HPDE6-E6E7 (cell line): ENCODE data around the gene BLOC1S3.

Experiments
- DNase-seq: peaks from one replicate; pipeline ENCODE4 v3.0.0; 2011; ENCODE audit warnings: missing footprints; ENCODE audit errors: extremely low spot score

Gene BLOC1S3, protein sequence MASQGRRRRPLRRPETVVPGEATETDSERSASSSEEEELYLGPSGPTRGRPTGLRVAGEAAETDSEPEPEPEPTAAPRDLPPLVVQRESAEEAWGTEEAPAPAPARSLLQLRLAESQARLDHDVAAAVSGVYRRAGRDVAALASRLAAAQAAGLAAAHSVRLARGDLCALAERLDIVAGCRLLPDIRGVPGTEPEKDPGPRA

DNA sequence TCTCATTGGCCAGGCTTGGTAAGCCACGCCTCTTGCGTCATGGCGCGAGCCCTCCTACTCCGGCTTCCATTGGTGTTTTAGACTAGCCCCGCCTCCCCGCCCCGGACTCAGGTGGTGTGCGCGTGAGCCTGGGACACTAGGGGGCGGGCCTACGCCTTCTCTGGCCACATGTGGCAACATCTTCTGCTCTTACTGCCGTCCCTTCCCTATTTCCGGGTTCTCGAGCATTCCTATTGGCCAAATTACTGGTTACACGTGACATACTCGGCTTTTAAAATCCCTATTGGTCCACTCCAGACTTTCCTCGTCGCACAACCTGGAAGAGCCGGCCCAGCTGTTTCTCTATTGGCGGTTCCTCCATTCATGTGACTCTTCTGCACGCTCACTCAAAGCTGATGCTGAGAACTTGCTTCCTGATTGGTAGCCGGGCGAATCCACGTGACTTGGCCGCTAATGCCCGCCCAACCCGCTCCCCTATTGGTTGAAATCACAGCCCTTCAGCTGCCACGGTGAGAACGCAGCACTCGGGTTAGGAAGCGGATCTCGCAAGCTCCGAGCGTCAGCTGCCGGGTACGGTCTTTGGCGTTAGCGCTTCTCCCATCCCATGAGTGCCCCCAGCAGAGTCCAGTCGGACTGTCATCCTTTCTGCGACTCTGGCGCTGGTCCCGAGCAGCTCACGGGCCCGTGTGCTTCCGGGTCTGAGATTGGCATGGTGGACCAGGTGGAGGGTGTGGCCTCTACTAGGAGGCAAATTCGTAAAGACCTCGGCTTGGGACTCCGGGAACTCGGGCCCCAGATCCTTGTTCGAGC lies at the start of gene BLOC1S3:
Gene BLOC1S3 (plus strand): TSS at position 523 of the 810 bp plus-strand sequence. CDS start 513 bp downstream, outside the sequence.
- peak; percentile 98 for DNase-seq

DNA sequence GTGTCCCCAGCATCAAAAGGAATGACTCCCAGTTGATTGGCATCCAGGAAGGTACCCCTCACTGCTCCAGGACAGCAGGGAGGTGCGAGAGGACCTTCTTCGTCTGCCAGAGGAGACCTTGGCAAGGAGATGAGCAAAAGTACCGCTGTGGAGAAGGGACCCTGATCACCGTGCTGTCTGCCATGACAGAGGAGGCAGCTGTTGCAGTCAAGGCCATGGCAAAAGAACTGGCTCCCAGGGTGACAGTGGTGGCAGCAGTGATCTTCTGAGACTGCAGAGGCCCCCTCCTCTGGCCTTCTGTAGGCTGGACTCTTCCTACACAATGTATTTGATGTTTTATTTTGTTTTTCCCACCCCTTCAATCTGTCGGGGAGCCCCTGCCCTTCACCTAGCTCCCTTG lies 49.8 kb upstream of the BLOC1S3 start:
- no peak for DNase-seq

DNA sequence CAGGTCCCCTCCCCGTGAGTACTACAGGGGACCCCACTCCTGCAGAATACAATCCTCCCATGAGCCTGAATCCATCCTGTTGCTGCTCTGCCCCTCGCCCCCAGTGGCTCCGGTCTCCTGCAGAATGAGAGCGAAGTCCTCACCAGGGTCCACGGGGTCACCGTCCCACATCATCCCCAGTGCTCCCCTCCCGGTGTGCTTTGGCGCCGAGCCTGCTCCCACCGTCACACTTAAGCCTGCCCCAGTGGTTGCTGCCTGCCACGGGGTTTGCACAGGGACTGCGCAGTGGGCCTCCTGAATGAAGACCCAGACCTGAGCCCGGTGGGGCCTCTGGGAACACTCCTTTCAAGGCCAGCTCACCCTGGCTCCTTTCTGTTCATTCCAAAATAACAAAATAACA lies 48.3 kb upstream of the BLOC1S3 start:
- DNase-seq, result no peak

DNA sequence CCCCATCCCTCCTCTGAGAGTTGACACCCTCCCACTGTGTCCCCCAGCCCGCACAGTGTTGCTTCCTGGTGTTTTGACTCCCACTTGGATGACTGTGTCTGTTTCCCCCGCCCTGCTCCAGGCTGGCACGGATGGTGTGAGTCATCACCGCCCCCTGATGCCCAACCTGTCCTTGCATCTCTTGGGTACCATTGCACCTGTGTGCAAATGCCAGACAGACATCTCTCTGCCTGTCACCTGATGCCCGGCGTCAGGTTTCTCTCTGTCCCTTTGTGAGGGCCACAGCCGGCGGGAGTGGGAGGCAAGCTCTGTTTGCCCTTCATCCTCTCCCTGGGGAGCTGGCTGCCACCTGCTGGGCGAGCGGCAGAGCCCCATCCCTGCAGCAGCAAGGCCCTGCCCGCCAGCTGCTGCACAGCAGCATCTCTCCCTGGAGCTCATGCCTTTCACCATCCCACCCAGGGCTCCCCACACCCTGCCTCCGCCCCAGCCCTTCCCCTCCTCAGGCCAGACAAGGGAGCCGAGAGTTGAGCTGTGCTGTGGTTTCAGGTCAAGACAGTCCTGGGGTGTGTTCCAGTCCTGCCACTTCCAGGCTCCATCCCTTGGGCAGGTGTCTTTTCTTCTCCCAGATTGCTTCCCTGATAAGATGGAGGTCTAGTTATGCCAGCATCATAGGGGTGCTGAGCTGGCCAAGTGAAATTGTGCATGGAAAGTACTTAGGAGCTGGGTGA lies 47.5 kb upstream of the BLOC1S3 start:
- no peak for DNase-seq

DNA sequence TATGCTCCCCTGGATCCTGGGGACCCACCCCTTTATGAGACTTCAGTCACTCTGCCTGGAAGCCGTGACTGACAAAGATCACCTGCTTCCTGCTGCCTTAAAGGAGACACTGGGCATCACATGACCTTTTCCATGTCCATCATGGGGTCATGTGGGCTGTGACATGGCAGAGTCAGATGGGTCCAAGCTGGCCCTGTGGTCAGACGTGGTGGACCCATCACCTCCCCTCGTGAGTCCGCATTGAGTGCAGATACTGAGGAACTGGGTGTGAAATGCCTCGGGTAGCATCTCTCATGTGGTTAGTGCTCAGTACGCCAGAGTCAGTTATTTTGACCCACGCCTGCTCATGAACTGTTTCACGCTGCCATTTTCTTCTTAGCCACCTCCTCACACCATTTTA lies 44.9 kb upstream of the BLOC1S3 start:
- no peak for DNase-seq

DNA sequence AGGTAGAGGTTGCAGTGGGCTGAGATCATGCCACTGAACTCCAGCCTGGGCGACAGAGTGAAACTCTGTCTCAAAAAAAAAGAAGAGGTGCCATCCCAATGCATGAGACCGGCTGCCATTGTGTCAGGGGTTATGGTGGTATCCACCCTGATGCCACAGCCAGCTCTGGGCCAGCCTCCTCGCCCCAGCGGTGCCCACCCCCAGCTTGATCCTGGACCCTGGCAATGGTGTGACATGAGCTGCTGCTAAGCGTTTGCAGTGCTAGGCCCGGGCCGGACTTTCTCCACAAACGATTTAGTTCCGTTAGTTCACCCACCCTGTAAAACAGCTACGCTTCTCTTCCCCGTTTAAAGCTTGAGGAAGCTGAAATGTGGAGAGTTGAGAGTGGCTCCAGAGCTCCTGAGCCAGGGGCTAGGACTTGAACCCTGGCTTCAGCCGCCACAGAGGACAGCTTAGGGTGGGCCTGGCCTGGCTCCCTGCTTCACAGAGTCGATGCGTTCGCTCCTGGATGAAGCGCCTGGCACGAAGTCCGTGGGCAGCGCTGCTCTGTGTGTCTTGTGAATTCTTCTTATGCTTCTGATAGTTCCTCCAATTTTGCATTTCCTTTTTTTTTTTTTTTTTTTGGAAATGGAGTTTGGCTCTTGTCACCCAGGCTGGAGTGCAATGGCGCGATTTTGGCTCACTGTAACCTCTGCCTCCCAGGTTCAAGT lies 43.3 kb upstream of the BLOC1S3 start:
- no peak for DNase-seq

DNA sequence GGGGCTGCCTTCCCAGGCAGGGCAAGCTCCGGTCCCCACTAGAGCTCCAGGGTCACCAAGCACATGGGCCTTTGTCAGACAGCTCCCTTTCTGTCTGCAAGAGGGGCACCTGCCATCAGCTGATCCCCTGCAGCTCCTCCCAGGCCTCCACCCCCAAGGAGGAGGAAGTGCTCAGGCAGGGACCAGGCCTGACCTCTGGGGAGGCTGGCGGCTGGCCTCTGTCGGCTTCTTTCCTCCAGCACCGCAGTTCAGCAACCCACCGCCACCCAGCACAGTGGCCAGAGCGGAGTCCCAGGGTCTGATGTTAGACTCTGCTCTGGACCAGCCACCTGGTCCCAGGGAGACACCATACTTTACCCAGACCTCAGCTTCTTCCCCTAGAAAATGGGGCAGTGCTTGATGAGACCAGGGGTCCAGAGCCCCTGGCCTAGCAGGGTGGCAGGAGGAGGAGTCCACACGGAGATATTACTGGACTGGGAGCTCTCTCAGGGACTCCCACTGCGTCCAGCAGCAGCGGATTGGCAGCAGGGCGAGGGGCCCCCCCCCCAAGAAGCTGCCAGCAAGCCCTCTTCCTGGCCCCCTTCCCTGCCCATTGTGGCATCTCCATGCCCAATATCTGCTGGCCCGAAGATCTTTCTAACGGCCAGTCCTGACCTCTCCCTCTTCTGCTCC lies 41.9 kb upstream of the BLOC1S3 start:
- no peak for DNase-seq

DNA sequence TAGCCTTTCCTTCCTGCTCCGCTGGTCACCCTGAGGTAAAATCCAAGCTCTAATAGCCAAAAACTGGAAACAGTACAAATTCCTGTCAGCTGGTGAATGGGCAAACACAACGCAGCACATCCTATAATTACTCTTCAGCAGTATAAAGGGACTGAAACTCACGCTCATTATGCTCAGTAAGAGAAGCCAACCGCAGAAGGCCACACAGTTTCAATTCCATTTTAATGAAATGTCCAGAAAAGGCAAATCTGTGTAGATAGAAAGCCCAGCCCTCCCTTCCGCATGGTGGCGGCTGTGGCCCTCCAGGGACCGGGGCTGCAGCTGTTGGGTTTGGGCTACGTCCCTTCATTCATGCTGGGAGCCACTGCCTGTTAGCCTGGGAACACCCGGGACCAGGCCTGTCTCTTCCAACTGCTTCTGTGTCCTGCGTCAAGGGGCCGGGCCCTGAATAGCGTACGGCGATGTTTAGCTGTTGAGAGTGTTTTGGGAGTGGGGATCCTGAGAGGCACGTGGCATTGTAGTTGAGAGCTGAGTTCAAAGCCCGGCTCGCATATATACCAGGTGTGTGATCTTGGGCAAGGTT lies 41.3 kb upstream of the BLOC1S3 start:
- DNase-seq, result no peak

DNA sequence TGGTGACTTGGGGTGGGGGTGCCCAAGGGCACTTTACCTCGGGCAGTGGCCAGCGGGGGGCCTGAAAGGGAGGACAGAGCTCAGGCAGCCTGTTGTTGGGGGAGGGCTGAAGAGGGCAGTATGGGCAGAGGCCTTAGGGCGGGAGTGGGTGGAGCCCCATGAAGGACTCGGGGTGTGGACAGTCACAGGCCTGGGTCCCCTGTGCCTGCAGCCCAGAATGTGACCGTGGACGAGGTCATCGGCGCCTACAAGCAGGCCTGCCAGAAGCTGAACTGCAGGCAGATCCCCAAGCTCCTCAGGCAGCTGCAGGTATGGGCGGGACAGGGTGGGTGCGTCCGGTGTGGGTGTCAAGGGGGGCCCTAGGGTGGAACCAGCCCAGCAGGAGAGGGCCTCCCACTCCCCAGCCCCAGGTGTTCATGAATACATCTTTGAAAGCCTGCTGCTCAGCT lies 40.3 kb upstream of the BLOC1S3 start:
- DNase-seq, result no peak

DNA sequence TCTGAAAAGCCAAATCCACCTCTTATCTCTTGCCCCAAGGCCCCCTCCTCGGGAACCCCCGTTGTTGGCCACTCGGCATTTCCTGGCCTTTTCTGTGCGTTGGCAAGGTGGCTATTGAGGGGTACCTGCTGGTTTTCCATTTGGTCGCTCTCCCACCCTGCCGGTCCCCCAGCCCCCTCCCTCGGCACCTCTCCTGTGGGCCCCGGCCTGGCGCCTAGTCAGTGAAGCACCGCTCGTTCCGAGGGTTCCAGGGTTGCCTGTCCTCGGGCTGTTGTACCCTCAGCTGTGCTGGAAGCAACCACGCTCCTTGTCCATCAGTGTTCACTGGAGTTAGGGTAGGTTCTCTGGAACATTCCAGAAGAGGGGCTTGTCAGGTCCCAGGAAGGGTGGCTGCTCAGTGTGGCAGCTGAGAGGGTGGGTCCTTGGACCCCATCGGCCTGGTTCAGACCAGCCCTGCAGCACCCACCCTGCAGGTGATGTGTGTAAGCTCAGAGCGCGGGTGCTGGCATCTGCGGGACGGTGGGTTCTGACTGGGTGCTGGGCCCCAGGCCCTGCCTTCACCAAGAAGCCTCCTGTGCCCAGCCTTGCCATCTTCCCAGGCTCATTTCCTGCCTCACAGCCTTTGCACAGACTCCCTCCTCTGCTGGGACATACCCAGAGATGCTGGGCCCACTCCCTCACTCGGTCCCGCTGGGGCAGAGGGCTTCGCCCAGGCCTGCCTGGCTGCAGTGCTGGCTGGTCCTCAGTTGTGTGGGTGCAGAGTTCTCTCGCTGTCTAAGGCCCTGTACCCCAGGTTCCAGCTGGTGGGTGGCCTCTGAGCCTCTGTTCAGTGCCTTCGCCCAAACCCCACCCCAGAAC lies 39.1 kb upstream of the BLOC1S3 start:
- DNase-seq, result no peak

DNA sequence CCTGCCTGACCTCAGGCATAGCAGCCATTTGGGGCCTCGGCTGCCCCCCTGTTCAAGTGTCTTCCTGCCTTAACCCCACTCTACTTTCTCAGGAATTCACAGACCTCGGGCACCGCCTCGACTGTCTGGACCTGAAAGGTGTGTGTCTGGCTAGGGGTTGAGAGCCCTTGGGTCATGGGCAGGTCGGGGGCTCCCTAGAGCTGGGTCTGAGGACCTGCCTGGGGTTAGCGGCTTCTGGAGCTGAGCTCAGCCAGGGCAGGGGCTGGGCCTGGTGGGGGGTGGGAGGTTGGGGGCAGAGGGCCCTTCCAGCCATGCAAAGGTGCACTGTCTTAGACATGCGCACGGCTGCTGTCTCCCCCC lies 38.5 kb upstream of the BLOC1S3 start:
- no peak for DNase-seq

DNA sequence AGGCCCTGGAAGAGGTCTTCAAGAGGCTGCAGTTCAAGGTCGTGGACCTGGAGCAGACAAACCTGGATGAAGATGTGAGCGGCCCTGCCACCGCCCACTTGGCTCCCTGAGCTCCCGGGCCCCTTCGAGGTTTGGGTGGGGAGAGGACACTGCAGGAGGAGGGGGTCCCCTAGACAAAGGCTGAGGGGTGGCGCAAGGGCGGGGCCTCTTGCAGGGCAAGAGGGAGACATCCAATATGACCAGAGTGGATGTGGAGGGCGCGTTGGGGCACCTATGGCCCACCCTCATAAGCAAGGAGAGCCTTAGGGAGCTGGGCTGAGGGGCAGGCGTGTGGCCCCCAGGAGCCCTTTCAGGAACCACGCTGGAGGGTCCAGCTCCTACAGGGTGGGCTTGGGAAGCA lies 38.1 kb upstream of the BLOC1S3 start:
- no peak for DNase-seq

DNA sequence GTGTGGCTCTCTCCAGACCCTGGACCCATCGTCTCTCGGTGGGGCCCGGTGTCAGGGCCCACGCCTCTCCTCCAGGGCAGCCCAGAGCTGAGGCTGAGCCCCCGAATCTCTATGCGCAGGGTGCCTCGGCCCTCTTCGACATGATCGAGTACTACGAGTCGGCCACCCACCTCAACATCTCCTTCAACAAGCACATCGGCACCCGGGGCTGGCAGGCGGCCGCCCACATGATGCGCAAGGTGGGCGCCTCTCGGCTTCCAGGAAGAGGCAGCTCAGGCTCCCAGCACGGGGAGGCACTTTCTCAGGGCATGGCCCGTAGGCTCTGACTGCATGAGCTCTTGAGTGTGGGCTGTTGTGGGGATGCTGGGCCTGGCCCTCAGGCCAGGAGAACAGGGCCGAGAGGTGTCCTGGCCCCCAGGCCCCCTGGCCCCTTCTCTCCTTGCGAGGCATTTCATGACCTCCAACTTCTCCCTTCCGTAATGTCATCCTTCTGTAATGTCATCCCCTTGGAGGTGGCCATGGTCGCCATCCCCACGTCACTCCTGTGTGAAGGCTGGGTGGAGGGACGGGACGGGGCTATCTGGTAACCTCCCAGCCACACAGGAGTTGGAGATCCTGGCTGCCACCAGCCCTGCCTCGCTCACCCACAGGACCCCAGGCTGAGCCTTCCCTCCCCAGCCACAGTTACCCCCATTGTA lies 37.2 kb upstream of the BLOC1S3 start:
- no peak for DNase-seq

DNA sequence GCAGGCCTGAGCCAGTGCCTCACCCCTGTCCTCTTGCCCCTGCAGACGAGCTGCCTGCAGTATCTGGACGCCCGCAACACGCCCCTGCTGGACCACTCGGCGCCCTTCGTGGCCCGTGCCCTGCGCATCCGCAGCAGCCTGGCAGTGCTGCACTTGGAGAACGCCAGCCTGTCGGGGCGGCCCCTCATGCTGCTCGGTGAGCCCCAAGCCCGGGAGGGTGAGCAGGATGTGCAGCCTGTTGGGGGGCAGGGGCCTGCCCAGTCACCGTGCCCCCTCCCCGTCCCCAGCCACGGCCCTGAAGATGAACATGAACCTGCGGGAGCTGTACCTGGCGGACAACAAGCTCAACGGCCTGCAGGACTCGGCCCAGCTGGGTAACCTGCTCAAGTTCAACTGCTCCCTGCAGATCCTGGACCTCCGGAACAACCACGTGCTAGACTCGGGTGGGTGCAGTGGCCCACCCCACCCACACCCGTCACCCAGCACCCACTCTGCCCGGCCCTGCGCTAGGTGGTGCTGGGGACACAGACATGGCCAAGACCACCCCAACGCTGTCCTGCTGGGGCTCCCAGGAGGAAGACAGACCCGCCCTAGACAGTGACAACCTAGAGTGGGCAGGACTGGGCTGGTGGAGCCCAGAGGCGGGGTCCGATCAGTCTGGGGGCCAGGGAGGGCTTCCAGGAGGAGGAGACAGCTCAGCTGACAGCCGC lies 36.4 kb upstream of the BLOC1S3 start:
- no peak for DNase-seq

DNA sequence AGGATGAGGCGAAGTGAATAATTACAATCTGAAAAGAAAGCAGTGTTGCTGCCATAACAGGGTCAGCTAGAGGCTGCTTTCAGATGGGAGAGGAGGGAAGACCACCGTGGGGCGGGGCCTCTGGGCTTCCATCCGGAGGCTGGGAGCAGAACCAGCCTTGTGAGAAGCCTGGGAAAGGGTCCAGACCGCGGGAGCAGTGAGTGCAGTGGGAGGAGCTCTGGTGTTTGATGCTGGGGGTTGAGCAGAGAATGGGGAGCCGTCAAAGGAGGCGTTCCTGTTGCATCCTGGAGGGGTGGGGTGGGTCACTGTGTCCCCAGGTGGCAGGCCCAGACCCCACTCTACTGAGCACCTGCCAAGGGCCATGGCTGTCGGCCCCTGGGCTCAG lies 35.9 kb upstream of the BLOC1S3 start:
- DNase-seq, result no peak

DNA sequence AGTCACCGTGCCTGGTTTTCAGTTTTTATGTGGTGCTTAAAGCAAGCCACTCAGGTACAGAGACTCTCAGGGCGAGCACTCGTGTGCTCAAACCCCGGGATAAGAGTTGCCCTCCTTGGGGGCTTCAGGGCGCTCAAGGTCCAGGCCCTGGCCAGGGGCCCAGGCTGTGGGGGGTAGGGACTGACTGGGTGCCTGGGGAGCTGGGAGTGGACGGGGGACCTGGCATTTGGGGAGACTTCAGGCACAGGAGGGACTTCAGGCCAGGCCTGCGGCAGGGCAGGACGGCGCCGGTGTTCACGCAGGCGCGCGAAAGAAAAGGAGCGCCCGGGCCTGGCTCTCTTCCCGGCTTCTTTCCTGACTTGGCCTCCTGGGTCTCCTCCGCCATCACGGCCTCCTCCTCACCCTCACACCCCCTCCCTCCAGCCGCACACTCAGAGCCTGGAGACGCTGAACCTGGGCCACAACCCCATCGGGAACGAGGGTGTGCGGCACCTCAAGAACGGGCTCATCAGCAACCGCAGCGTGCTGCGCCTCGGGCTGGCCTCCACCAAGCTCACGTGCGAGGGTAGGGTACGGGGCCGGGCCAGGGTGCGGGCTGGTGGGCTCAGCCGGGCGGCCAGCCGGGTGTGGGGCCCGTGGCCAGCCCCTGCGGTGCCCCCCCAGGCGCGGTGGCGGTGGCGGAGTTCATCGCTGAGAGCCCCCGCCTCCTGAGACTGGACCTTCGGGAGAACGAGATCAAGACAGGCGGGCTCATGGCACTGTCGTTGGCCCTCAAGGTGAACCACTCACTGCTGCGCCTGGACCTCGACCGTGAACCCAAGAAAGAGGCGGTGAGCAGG lies 33.9 kb upstream of the BLOC1S3 start:
- no peak for DNase-seq

DNA sequence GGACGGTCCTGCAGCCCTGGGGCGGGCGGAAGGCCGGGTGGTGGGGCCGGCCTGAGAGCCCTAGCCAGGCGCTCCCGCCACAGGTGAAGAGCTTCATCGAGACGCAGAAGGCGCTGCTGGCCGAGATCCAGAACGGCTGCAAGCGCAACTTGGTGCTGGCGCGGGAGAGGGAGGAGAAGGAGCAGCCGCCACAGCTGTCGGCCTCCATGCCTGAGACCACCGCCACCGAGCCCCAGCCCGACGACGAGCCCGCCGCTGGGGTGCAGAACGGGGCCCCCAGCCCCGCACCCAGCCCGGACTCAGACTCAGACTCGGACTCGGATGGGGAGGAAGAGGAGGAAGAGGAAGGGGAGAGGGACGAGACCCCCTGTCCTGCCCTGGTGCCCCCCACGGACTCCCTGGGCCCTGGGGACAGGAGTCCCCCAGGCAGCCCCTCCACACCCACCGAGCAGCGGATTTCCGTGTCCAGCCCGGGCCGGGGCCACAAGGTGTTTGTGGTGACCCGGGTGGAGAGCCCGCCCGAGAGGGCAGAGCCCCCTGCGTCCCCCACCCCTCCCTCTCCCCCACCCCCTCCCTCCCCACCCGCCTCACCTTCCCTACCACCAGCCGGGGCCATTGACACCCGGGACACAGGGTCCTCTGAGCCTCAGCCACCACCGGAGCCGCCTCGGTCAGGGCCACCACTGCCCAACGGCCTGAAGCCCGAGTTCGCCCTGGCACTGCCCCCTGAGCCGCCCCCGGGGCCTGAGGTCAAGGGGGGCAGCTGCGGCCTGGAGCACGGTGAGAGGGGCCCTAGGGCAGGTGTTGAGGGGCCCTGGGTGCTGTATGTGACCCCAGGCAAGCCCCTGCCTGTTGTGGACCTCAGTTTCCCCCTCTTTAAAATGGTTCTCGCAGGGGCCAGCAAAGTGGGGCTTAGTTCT lies 33.1 kb upstream of the BLOC1S3 start:
- no peak for DNase-seq
